Anterior cingulate cortex (tissue), 58 donors: ENCODE data around the gene TRAF7.

Source experiments
- DNase-seq, 58 donors: peaks; one replicate each; lab custom pipeline; 2025; lab: John Stamatoyannopoulos, UW

TRAF7 gene

DNA sequence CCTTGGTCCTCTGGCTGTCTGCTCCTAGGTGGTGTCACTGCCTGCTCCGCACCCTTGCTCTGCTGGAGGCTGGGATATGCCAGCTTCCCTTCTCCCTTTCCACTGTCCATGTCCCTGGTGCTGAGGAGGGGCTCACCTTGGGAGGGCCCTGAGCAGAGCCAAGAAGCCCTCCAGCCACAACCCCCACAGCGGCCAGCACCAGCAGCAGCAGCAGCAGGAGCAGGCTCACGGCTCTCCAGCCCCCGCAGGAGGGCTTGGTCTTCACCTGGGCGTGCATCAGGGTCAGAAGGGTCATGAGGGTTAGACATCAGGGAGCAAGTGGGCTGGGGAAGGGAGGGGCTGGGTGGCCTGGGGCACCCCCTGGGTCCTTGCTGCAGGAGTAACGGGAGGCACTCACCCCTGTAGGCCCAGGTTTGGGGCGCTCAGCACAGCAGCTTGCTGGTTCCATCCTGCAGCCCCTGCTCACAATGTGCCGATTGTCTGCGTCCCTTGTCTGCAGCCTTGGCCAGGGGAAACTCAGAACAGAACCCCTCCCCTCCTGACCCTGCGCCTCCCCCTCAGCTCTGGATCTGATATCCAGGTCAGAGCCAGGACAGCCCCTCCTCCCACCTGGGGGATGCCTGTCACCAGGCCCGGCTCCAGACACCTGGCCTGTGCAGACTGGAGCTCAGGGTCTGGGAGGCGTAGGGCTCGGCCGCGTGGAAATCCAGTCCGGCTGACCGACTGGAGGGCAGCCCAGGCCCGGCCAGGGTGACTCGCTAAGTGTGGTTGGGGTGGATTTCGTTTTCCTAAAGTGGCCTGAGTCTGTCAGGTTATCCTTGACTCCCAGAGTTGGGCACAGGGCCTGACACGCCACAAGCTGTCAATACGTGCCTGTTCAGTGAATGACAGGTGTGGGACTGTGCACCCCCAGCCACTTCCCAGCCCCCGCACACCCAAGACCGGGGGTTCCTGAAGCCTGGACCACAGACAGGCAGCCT lies 55.1 kb downstream of the TRAF7 start, which contains the start of gene BRICD5:
Gene BRICD5 (minus strand): TSS at position 478 of the 980 bp plus-strand sequence. CDS start 30 bp downstream, at position 448.
- DNase-seq: no peak

DNA sequence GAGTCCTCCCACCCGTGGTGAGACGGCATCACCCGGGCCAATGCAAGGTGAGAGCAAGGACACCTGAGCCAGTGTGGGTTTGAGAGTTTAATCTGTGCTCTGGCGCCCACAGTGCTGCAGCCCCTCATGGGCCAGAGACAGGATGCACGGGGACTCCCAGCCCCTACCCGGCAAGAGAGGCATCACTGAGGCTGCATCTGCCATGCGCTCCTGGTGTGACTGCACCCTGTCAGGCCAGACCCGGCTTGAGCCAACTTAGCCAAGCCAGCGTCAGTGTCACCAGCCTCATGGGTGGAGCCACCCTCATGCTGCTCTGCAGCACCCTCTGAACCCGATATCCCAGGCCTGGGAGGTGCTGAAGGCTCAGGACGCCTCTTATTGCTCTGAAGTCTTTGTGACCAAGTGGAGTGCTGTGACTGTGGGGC lies 56.4 kb downstream of the TRAF7 start:
- no peak for DNase-seq

DNA sequence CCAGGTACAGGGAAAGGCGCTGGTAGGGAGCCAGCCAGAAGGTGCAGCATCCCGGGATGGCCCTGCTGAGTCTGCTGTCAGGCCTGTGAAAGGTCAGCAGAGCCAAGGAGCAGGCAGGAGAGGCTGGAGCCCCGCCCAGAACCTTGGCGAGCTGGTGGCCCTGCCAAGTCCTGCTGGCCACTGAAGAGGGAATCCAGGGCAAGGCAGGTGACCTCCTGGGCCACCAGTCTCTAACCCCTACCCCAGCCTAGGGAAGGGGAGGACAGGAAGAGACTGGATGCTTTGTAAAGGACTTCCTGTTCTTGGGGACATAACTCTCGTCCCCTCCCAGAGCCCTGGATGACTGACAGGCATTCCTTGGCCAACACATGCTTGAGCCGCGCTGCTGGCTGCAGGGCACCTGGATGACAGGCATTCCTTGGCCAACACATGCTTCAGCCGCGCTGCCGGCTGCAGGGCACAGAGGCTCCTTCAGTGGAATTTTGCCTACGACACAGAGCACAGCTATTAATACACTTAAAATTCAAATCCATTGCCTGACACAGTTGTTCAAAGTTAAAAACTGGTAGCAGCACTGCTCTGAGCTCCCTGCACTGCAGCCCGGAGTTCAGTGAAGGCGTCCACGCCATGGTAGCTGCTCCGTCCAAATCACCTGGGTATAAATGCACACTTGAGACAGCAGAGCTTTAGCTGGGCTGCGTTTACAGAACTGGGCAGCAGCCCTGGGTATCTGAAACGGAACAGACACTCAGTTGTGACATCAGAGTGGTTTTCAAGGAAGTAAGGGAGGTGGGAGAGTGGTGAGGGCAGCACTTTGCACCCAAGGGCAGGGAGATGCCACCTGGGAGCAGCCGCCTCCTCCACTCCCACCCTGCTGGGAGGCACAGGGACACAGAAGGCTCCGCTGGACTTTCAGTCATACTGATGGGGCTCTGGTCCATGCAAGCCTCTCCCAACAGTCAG lies 57.1 kb downstream of the TRAF7 start:
- DNase-seq: no peak

DNA sequence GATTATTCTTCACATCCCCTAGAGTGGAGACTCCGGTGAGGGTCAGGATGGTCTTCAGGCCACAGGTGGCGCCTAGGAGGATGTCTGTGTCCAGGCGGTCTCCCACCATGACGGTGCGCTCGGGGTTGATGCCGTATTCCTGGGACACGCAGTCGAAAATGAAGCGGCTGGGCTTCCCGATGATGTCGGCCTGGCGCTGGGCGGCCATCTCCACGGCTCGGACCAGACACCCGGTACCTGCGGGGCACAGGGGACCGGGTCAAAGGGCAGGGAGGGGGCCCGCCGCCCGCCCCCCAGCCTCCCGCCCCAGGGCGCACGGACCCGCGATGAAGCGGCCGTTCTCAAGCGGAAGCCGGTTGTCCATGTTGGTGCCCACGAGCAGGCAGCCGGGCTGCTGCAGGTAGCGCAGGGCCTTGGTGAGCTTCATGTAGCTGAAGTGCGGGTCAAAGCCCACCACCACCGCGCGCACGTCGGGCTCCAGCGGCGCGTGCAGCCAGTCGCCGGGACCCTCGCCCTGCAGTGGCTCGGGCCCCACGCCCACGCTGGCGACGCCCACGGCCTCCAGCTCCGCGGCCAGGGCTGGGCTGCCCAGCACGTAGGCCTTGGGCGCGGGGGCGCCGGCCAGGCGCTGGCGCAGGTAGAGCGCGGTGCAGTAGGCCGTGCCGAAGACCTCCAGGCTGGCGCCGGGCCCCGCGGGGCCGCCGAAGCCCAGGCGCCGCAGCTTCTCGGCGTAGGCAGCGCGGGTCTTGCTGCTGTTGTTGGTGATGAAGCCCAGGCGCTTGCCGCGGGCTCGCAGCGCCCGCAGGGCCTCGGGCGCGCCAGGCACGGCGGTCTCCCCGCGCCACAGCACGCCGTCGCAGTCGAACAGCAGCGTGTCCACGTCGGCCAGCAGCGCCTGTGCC lies 58.5 kb downstream of the TRAF7 start:
- no peak for DNase-seq

DNA sequence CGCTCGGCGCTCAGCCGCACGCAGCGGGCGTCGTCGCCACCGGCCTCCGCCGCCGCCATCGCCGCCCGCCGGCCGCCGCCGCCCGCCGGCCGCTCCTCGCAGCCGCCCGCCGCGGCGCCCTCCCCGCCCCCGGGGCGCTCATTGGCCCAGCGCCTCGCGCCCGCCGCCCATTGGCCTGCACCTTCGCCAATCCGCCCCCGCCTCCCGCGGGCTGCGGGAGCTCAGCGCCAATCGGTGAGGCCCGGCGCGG lies 59.1 kb downstream of the TRAF7 start, which contains the start of gene PGP:
Gene PGP (minus strand): TSS at position 122 of the 250 bp plus-strand sequence. CDS start 63 bp downstream, at position 59.
- DNase-seq: no peak

DNA sequence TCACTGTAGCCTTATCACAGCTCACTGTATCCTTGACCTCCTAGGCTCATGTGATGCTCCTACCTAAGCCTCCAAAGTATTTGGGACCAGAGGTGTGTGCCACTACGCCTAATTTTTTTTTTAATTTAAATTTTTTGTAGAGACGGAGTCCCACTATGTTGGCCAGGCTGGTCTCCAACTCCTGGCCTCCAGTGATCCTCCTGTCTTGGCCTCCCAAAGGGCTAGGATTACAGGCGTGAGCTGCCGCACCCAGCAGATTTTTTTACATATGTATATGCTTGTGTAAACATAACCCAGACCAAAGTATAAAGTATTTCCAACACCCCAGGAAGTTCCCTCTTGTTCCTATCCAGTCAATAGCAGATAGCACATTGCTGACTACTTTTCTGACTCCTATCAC lies 60.7 kb downstream of the TRAF7 start:
- DNase-seq: no peak

- peak; percentile 79 to 99 (median 97) for DNase-seq
Measured at GRCh38 chr16:2223221-2223941, 67.8 kb downstream of the TRAF7 start, which contains the start of gene E4F1. E4F1 (plus strand) TSS chr16:2223591; CDS start chr16:2223614, 23 bp downstream.

- peak in 10 of 58 donors; percentile 12 to 47 (median 30) for DNase-seq
Measured at GRCh38 chr16:2223942-2224486, 68.4 kb downstream of the TRAF7 start.

DNA sequence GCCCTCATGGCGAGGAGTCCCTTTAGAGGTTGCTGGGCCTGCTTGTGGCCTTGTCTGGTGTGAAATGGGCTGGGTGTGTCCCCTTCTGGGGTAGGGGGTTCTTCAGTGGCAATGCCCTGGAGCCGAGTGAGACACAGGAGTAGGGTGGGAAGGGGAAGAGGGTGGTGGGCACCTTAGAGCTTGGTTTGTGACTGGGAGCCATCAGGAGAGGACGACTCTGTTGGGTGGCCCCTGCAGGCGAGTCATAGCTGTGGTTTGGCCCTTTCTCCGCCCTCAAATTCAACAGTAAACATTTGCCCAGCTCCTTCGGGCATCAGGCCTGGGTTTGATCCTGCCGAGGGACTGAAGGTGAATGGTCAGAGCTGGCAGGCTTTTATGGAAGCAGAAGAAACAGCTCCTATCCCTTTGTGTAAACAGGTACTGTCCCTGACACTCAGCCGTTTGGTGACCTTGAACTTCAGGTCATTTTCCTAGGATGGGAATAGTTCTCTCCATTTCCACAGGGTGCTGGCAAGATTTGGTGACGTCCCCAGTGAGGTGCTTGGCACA lies 70.7 kb downstream of the TRAF7 start:
- DNase-seq: no peak

- DNase-seq: no peak
Measured at GRCh38 chr16:2226918-2227317, 71.3 kb downstream of the TRAF7 start.
